Common myeloid progenitor, CD34-positive (primary cell): ENCODE measurements around the gene LATS2.
A peak's percentile ranks its signal among the peaks of the same experiment; 100 is the strongest.

Experiments
- CTCF ChIA-PET: fragments of 350-600 bp; sonication (Branson Sonifier 250); formaldehyde crosslinking; loops from one replicate; lab custom pipeline; 2021; ENCODE audit warnings: antibody characterized with exemption; lab: Charles Lee
- POLR2A ChIA-PET: fragments of 350-600 bp; sonication (Branson Sonifier 250); formaldehyde crosslinking; loops from one replicate; lab custom pipeline; 2021; ENCODE audit warnings: antibody characterized with exemption; lab: Charles Lee
- DNase-seq, 3 donors: peaks; one replicate each; pipeline versions ENCODE4 v3.0.0 to v3.0.0-alpha.2; 2013
- H3K27ac ChIP-seq, 2 experiments: 1 replicate in 1 of 2; 2 replicates in 1 of 2; pipeline ENCODE4 v1.7.0; 2013; ENCODE audit warnings: inconsistent platforms in 2 of 2, low read length in 2 of 2, mild to moderate bottlenecking in 2 of 2, low read depth in 1 of 2, moderate library complexity in 1 of 2; ENCODE audit not compliant: severe bottlenecking in 2 of 2, insufficient read depth in 1 of 2, poor library complexity in 1 of 2
- H3K27me3 ChIP-seq, 5 experiments: replicated peaks in 2 of 5; 1 replicate in 3 of 5; 2 replicates in 2 of 5; pipeline versions ENCODE4 v1.6.1 to v1.7.0; 2013; ENCODE audit warnings: low read length in 4 of 5, mild to moderate bottlenecking in 2 of 5, moderate library complexity in 2 of 5, inconsistent platforms in 1 of 5; ENCODE audit not compliant: insufficient read depth in 5 of 5, control insufficient read depth in 4 of 5
- H3K36me3 ChIP-seq, 4 experiments: 1 replicate in 2 of 4; 2 replicates in 2 of 4; pipeline versions ENCODE4 v1.6.1 to v1.7.0; 2013; ENCODE audit warnings: low read length in 3 of 4, control low read depth in 1 of 4, mild to moderate bottlenecking in 1 of 4; ENCODE audit not compliant: control insufficient read depth in 4 of 4, insufficient read depth in 4 of 4
- H3K4me1 ChIP-seq, 4 experiments: 1 replicate in 3 of 4; 2 replicates in 1 of 4; pipeline versions ENCODE4 v1.6.1 to v1.7.1; 2013; ENCODE audit warnings: low read length in 3 of 4, mild to moderate bottlenecking in 3 of 4, control low read depth in 1 of 4, inconsistent platforms in 1 of 4, moderate library complexity in 1 of 4; ENCODE audit not compliant: control insufficient read depth in 4 of 4, insufficient read depth in 4 of 4; ENCODE audit errors: control extremely low read depth in 1 of 4
- H3K4me3 ChIP-seq, 7 experiments: 1 replicate in 4 of 7; 2 replicates in 3 of 7; pipeline versions ENCODE4 v1.5.1 to v1.7.0; 2013; ENCODE audit warnings: mild to moderate bottlenecking in 7 of 7, low read length in 6 of 7, moderate library complexity in 6 of 7, inconsistent platforms in 2 of 7, low read depth in 2 of 7, control low read depth in 1 of 7; ENCODE audit not compliant: insufficient read depth in 4 of 7, control insufficient read depth in 1 of 7; ENCODE audit errors: extremely low read depth in 1 of 7
- H3K9me3 ChIP-seq, 5 experiments: 1 replicate in 4 of 5; 2 replicates in 1 of 5; pipeline versions ENCODE4 v1.6.1 to v1.7.1; 2013; ENCODE audit warnings: low read length in 4 of 5, mild to moderate bottlenecking in 2 of 5, inconsistent platforms in 1 of 5, low read depth in 1 of 5, moderate library complexity in 1 of 5; ENCODE audit not compliant: control insufficient read depth in 4 of 5, insufficient read depth in 2 of 5; ENCODE audit errors: control extremely low read depth in 1 of 5
- WGBS: methylation state at CpG from one replicate; pipeline ENCODE4 v1.1.5; 2013; ENCODE audit not compliant: insufficient coverage; 5-methylcytosine and 5-hydroxymethylcytosine counted together

LATS2 gene

GRCh38 chr13:21058361-21058760, 3.0 kb downstream of the LATS2 start:
- peak in 2 of 3 donors; percentile 46 to 49 for DNase-seq
- Histone ChIP-seq H3K4me1 (peaks cover 15 to 73% (median 44%) of the 10 kb centered on the region in 4 experiments), H3K27me3 (no peaks in the 10 kb centered on the region), H3K27ac (no peak overlapping the region), H3K9me3 (no peaks in the 10 kb centered on the region), H3K4me3 (peak overlapping the region in 2 of 7 experiments; percentile 11 to 50), H3K36me3 (peaks cover 0 to 15% (median 1%) of the 10 kb centered on the region in 4 experiments)
- POLR2A ChIA-PET = interaction anchor here (0.5 to 1.1 kb wide), 3 partner anchors 17 to 48 kb away, joined by 3 to 5 read pairs (median 3); no protein-coding TSS in a partner anchor
- WGBS = 67% methylated on average over 1 of the region's 2 CpGs
- CTCF ChIA-PET = interaction anchor here (1.5 to 3.1 kb wide), 5 partner anchors 10 to 25 kb away, joined by 5 to 11 read pairs (median 7); no protein-coding TSS in a partner anchor

DNA sequence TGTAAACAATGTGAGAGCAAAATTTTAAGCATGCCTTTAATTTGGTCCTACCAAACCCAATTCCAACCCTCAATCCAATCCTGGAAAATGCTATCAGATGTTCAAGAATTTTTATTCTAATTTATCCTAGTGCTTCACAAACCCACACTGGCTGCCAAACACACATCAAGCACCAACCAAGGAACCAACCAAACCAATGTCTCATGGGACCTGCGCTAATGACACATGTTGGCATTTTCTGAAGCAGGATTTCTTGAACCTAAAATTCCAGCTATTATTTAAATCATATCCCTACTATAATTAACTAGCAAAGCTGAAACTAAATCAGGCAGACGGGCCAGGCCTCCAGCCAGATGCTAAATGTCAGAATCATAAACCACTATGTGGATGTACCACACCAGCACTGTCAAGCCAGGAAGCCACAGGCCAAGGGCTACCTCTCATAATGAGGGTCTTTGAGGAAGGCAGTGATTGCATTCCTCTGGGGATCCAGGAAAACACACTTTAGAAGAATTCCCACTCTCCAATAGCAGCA, 5.8 kb downstream of the LATS2 start:
- Histone ChIP-seq H3K36me3 (peaks cover 0 to 26% (median 3%) of the 10 kb centered on the region in 4 experiments), H3K4me1 (peaks cover 15 to 81% (median 44%) of the 10 kb centered on the region in 4 experiments), H3K4me3 (no peak overlapping the region), H3K9me3 (no peaks in the 10 kb centered on the region), H3K27me3 (no peaks in the 10 kb centered on the region), H3K27ac (no peak overlapping the region)
- no peak for DNase-seq
- ChIA-PET POLR2A (no interaction called here), CTCF (interaction anchor here (0.9 to 1.5 kb wide), 4 partner anchors 8 to 24 kb away, joined by 3 to 4 read pairs (median 4); no protein-coding TSS in a partner anchor)
- 80% methylated on average over 2 of the region's 2 CpGs for WGBS

- no peak for DNase-seq
- peaks cover 0 to 26% (median 3%) of the 10 kb centered on the region in 4 experiments for H3K36me3 ChIP-seq
- CTCF ChIA-PET = interaction anchor here (1.4 kb wide), 1 partner anchor 21 kb away, joined by 3 read pairs; no protein-coding TSS in a partner anchor
These were observed 6.4 kb downstream of the LATS2 start for GRCh38 chr13:21055016-21055415.

DNA sequence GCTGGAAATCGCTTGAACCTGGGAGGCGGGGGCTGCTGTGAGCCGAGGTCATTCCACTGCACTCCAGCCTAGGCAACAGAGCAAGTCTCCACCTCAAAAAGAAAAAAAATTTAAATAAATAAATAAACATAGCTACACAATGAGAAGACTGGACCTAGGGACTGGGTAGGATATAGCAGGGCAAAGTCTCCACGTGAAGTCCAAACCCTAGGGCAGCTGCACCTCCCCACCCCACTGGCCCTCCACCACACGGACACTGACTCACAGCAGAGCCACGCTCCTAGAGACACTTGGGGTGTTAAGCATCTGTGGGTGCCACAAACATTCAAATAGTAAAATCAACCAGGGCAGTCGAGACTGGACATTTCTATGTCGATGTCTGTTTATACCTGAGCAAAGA, 7.1 kb downstream of the LATS2 start:
- Histone ChIP-seq H3K4me1 (peaks cover 12 to 80% (median 37%) of the 10 kb centered on the region in 4 experiments), H3K4me3 (no peak overlapping the region), H3K36me3 (peaks cover 2 to 26% (median 3%) of the 10 kb centered on the region in 4 experiments), H3K9me3 (no peaks in the 10 kb centered on the region), H3K27me3 (no peaks in the 10 kb centered on the region), H3K27ac (no peak overlapping the region)
- WGBS = 89% methylated on average over 4 of the region's 8 CpGs
- DNase-seq = no peak
- CTCF ChIA-PET = interaction anchor here (0.9 to 1.4 kb wide), 3 partner anchors 9 to 20 kb away, joined by 3 to 5 read pairs (median 4); no protein-coding TSS in a partner anchor
- POLR2A ChIA-PET = no interaction called here

More at GRCh38 chr13:21055016-21055415, 6.4 kb downstream of the LATS2 start:
- H3K27ac ChIP-seq = no peak overlapping the region
- WGBS = 100% methylated on average over 1 of the region's 2 CpGs
- POLR2A ChIA-PET = no interaction called here
- H3K27me3 ChIP-seq = no peaks in the 10 kb centered on the region
- no peaks in the 10 kb centered on the region for H3K9me3 ChIP-seq
- H3K4me3 ChIP-seq = no peak overlapping the region
- H3K4me1 ChIP-seq = peaks cover 15 to 83% (median 42%) of the 10 kb centered on the region in 4 experiments

DNA sequence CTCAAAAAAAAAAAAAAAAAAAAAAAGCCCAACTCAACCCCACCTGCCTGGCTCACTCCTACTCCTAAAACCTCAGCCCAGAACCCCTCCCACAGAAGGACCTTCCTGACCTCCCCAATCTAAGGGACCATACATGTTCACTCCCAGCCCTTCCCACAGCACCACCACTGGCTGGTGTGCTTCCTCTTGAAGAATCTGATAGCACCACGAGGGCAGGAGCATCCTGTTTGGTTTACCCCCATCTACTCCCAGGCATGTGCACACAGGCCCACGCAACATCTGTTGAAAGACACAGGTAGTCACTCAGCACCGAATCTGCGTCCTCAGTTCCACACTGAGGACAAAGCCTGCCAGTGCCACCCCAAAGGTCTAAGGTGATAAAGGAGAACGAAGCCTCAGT, 8.2 kb downstream of the LATS2 start:
- H3K4me1 ChIP-seq = peaks cover 9 to 70% (median 32%) of the 10 kb centered on the region in 4 experiments

GRCh38 chr13:21051675-21052074, 9.7 kb downstream of the LATS2 start:
- Histone ChIP-seq H3K9me3 (no peaks in the 10 kb centered on the region), H3K4me3 (no peak overlapping the region), H3K36me3 (peaks cover 0 to 28% (median 5%) of the 10 kb centered on the region in 4 experiments), H3K4me1 (peaks cover 5 to 80% (median 36%) of the 10 kb centered on the region in 4 experiments), H3K27me3 (no peaks in the 10 kb centered on the region), H3K27ac (no peak overlapping the region)
- WGBS = 100% methylated on average over 2 of the region's 3 CpGs
- no peak for DNase-seq
- ChIA-PET POLR2A (interaction anchor here (0.9 to 1.5 kb wide), 2 partner anchors 10 to 24 kb away, joined by 3 read pairs; no protein-coding TSS in a partner anchor), CTCF (interaction anchor here (0.7 to 1.3 kb wide), 3 partner anchors 7 to 108 kb away, joined by 3 to 4 read pairs (median 3); no protein-coding TSS in a partner anchor)

More for the DNA sequence above, 8.2 kb downstream of the LATS2 start:
- CTCF ChIA-PET = interaction anchor here (1.4 kb wide), 1 partner anchor 21 kb away, joined by 5 read pairs; no protein-coding TSS in a partner anchor
- peak overlapping the region in 1 of 7 experiments; percentile 24 for H3K4me3 ChIP-seq
- no peaks in the 10 kb centered on the region for H3K27me3 ChIP-seq
- no peaks in the 10 kb centered on the region for H3K9me3 ChIP-seq
- peak; percentile 57 to 88 (median 84) for DNase-seq
- peaks cover 2 to 30% (median 3%) of the 10 kb centered on the region in 4 experiments for H3K36me3 ChIP-seq
- no peak overlapping the region for H3K27ac ChIP-seq
- POLR2A ChIA-PET = interaction anchor here (0.6 to 1.5 kb wide), 2 partner anchors 22 to 515 kb away, joined by 3 read pairs; no protein-coding TSS in a partner anchor
- WGBS = 17% methylated on average over 5 of the region's 5 CpGs
